ENCODE results near the gene RIPOR3.

Gene RIPOR3

GRCh38 chr20:50585678-50586077, 105.7 kb downstream of the RIPOR3 start:
- no peak for FAIRE-seq
- no peak for TF ChIP-seq CTCF (IDR thresholded peaks at IDR 0.05; ENCODE audit: insufficient read depth, missing control alignments)
- no peak for DNase-seq (ENCODE audit: insufficient read length, low spot score)

- no peak for TF ChIP-seq CTCF (IDR thresholded peaks at IDR 0.05; ENCODE audit: insufficient read depth, missing control alignments)
- FAIRE-seq (no peak), DNase-seq (ENCODE audit: insufficient read length, low spot score) (no peak)
These were observed 106.1 kb downstream of the RIPOR3 start for GRCh38 chr20:50585214-50585613.

- no peak for FAIRE-seq
- DNase-seq (ENCODE audit: insufficient read length, low spot score) = no peak
- no peak for TF ChIP-seq CTCF (IDR thresholded peaks at IDR 0.05; ENCODE audit: insufficient read depth, missing control alignments)
These were observed 106.7 kb downstream of the RIPOR3 start for GRCh38 chr20:50584687-50585086.

GRCh38 chr20:50583442-50584150, 107.7 kb downstream of the RIPOR3 start:
- no peak for DNase-seq (ENCODE audit: insufficient read length, low spot score)
- TF ChIP-seq CTCF (IDR thresholded peaks at IDR 0.05; ENCODE audit: insufficient read depth, missing control alignments) = no peak
- FAIRE-seq = no peak

GRCh38 chr20:50582591-50583234, 108.6 kb downstream of the RIPOR3 start:
- DNase-seq (ENCODE audit: insufficient read length, low spot score) = no peak
- TF ChIP-seq CTCF (IDR thresholded peaks at IDR 0.05; ENCODE audit: insufficient read depth, missing control alignments) = no peak
- no peak for FAIRE-seq

GRCh38 chr20:50582092-50582491, 109.2 kb downstream of the RIPOR3 start:
- no peak for FAIRE-seq
- no peak for DNase-seq (ENCODE audit: insufficient read length, low spot score)

More at GRCh38 chr20:50582092-50582491, 109.2 kb downstream of the RIPOR3 start:
- TF ChIP-seq CTCF (IDR thresholded peaks at IDR 0.05; ENCODE audit: insufficient read depth, missing control alignments) = no peak
